HG02763 (cell line): ENCODE measurements around the gene NAA20.

Experiments used
- ATAC-seq: cut with Tn5 transposase; IDR thresholded peaks from one replicate; pipeline ENCODE4 v1.9.1; 2021; ENCODE audit warnings: mild to moderate bottlenecking, moderate library complexity; ENCODE audit not compliant: unreplicated experiment

The NAA20 gene

DNA sequence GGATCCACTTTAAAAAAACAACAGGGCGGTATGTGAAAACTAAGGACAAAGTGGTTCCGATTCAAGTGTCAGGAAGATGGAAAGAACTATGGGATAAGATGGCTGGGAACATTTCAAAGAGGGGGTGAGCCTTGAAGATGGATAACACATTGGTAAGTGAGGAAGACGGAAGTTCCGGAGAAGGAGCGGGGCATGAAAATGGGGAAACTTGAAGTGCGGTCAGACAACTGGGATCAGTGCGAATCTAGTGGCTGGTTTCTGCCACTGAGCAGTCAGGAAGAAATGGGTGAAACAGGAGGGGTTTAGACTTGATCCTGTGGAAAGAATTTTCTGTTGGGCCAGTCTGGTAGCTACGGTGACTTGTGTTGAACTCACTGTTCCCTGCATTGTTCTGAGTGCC is 1.2 kb downstream of the NAA20 start:
- no peak for ATAC-seq

DNA sequence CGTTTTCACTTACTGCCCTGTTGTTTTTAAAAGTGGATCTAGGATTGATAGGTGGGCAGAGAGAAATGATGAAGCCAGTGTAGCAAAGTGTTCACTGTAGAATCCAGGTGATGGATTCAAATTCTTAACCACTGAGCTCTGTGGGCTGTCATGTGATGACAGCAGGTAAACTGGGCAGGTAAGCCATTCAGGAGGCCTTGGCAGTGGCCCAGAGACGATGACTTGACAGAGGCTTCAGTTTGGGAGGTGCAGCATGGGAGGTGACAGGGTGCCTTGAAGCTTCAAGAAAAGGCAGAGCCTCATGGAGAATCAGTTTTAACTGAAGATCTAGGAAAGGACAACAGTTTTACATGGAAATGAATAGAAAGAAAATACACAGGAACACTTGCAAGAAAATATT is 2.0 kb downstream of the NAA20 start:
- ATAC-seq, result no peak

DNA sequence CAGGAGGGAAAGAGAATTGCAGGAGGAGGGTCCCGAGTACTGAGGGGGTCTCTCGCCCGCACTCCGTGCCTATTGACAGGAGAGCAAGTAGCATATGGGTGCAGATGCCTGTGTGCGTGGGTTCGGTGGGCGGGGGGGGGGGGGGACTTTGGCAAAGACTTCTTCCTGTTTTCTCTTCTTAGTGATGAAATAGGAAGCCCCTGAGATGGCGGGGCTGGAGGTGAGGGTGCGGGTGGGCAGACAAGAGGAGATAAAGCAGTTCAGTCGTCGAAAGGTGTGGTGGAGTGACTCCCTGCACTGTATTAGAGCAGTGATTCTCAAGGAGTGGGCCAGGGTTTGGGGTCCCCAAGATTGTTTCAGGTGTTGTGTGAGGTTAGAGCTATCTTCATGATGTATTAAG is 3.7 kb downstream of the NAA20 start:
- no peak for ATAC-seq

DNA sequence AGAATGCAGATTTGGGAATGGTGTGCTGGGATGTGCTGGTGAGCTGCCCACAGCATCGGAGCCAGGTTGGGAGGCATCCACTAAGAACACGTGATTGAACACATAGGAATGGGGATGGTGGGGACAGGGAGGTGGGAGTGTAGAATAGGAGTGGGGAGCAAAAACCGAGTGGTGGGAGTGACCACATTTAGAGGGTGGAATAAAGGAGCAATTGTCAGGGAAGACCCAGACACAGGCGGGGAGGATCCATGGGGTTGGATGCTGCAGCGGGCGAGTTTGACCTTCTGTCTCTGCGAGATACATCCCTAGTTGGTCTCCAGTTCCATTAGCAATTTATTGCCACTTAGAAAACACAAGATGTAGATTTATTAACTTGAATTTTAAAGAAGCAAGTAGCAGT is 4.7 kb downstream of the NAA20 start:
- ATAC-seq, result no peak

DNA sequence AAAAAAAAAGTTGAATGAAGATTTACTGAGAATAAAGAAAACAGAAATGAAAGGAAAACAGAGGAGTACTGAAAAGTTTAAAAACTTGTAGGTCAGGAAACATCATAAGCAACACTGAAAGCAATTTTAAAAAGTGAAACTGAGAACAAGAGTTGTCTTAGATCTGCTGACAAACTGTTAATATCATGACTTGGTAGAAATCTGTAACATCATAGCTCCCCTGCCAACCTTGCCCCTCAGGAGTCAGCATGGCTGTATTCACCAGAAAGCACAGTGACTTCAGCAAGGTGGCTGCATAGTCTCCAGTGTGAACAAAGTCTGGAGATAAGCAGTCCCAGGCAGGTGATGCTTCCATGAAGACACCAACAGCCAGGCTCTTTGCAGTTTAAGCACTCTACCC is 5.3 kb downstream of the NAA20 start:
- ATAC-seq, result no peak

DNA sequence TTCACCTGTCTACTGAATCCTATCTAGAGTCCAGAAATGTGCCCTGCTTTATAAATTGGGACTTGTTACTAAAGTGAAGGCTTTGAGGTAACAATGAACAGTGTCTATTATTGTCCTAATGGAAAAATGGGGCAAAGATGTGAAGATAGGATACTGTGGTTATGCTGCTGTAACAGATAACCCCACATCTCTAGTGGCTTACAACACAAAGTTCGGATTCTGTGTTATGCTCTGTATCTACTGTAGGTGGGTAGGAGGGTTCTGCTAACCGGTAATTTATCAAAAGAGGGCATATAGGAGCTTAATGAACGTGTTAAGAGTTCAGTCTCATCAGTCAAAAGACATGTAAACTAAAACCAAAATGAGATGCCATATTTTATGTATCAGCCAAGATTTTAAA is 6.2 kb downstream of the NAA20 start:
- ATAC-seq, result no peak

DNA sequence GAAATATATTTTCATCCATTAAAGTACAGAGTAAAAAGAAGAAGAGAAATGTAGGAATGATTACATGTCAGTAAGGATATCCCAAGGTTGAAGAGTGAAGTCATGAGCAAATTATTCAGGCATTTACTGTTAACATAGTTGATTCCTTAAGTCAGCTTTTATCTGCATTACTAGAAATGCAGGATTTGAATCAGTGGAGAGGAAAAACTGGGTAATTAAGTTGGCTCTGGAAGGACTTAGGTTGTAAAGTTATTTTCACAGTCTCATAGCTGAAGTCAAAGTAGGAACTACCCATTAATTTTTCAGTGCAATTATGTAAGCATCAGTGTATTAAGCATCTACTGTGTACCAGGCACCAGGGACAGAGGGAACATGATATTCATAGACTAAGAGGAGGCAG is 7.8 kb downstream of the NAA20 start:
- no peak for ATAC-seq

DNA sequence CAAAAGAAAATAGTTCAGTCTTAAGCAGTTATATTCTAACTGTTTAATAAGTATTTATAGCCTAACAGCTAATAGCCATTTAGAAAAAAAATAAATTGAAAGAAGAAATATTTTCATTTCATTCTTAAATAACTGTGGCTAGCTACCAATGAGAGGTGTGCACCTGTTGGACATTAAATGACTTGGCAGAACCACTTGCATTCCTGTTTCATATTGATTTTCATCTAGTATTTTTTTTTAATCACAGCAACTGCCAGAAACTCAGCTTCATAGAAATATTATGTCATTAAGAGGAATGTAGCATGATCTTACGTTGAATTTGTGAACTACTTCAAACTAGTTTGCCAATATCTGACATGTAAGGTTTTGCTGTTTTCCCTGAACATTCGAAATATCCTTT is 10.1 kb downstream of the NAA20 start:
- no peak for ATAC-seq

DNA sequence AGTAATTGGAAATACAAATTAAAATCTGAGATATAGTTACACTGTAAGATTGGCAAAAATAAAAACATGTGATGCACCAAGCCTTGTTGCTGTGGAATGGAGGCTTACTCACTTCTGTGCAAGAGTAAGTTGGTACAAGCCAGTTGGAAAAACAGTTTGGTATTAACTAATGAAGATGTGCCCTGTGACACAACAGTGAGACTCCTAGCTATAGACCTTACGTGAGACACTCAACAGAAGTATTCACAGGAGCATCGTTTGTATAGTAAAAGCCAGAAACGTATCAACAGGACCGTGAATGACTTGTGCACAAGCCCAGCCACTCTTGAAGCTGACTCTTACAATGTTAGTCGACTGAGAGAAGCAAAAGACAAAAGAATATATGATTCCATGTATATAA is 14.6 kb downstream of the NAA20 start:
- ATAC-seq, result no peak

DNA sequence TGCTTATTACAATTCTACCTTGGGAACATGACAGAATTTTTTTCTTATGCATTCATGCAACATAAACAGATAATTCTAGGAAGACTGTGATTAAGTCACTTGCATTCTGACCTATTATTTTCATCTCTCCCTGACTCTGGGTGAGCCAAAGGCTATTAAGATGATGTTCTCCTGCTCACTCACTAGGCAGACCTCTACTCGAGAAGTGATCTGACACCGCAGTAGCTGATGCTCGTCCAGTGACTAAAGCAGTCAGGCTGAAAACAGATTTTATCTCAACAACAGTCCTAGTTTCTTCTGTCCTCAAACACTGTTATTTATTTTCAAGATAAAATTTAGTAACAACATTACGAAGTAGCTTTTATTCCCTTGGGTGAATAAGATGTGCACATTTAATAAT is 17.3 kb downstream of the NAA20 start:
- ATAC-seq, result no peak

DNA sequence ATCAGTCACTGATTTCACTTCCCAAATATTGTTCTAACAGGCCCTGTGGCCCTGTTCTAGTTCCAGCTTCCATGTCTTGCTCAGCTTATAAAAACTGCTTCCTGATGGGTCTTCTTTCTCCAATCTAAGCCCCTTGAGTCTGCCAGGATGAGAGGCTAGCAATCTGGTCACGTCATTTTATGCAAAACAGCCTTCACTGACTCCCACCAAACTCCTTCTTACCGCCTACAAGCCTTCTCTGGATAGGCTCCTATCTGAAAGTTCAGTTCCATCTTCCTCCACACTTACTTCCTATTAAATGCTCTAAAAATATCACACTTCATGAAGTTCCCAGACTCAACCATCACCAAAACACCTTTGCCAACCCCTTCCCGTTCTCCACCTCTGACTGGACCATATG is 19.6 kb downstream of the NAA20 start:
- ATAC-seq, result no peak

DNA sequence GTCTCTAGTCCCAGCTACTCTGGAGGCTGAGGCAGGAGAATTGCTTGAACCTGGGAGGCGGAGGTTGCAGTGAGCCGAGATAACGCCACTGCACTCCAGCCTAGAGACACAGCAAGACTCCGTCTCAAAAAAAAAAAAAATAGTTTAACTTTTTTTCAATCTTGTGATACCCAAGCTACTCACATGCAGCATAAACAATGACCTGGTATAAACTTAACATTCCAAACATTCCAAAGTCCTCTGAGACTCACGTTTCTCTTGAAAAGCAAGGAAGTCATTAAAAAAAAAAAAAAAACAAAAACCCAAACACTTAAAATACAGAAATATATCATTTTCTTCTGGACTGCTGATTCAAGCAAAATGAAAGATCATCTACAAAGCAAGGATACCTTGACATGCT is 20.8 kb downstream of the NAA20 start:
- ATAC-seq, result no peak

DNA sequence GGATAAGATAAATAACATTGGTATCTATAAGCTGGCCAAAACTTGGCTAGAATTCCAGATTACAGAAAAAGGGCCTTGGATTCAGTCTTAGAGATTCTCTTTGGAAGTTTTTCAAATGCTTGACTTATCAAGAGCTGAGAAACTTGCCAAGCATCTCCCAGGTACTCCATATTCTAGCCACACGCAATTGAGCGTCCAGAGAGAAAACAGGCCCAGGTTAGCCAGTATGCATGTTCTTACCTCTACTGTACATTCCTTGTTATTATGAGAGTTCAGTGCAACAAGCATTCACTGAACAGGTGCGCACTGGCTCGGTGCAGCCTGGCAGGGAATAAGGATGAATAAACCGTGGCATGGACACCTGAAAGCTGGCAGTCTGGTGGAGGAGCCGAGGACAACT is 21.4 kb downstream of the NAA20 start:
- no peak for ATAC-seq

DNA sequence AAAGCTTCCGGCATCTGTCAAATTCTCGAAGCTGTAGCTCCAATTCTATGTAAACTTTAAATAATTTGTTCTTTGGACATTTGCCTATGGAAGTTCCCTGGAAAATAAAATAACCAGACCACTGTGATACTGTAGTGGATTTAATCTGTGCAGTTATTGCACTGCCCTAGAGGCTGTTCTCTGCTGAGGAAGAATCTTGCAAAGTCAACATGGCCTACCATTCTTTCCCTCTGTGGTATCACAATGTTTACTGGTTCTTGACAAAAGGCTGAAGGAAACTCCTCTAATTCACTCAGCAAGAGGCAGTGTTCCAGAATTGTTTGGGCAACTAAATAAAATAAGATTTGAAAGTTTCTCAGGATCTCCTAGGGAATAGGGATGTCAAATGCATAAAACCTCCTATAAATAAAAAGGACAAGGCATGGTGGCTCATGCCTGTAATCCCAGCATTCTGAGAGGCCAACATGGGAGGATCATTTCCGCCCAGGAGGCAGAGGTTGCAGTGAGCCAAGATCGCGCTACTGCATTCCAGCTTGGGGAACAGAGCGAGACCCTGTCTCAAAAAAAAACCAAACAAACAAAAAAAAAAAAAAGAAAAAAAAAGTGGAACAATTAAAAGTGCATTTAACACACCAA is 22.7 kb downstream of the NAA20 start:
- ATAC-seq, result no peak

DNA sequence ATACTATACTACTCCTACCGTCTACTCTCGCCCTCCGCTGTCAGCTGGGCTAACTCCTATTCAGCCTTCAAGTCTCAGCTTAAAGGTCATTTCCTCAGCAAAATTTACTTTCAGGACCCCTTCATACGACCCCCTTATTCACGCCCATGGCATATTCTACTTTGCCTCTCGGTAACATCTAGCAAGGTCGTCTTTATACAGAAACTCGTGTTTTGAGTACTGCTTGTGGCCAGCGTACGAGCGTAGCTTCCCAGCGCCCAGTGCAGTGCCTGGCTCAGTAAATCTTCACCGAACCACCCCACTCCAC is 34.6 kb downstream of the NAA20 start:
- ATAC-seq, result no peak

DNA sequence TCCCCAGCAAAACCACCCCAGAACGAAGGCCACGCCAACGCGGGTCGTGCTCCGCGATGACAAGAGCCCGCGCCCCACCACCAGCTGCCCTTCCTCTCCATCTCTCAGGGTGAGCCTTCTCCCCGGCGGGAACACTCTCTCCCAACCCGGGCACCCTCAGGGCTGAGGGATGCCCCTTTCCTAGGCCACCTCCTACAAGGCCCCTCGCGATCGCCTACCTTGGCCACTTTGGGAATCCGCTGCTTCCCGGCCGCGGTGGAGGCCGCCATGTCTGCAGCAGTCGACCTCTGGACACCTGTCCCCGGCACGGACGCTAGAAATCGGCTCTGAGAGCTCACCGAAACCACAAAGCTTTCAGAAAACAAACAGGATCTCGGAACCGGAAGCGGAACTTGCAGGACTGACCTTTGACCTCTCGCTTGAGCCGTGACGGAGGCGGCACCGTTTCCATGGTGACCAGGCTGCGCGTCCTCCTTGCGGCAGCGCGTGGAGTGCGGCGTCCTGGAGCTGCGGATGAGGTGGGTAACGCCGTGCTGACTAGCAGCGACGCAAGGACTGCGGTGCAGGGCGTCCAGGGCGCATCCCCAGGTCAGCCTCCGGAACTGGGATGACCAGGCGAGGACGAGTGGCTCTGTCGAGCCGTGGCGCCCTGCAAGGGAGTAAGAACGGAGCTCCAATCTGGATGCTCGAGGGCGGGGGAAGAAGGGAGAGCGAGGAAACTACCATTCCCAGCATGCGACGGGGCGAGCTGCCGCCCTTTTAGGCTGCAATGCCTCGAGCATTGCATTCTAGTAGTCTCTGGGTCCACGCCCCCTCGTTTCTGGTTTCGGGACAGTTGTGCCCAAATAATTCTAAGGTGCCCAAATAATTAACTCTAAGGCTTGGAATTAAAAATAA is 35.2 kb downstream of the NAA20 start, which contains the start of the genes CFAP61 and CRNKL1:
TSS of gene CFAP61 (plus strand) at position 459 of the 897 bp plus-strand sequence. CDS start 4,122 bp downstream, outside the sequence.
TSS of gene CRNKL1 (minus strand) at position 393 of the 897 bp plus-strand sequence. CDS start at position 269, 124 bp downstream.
- peak; percentile 90 for ATAC-seq

DNA sequence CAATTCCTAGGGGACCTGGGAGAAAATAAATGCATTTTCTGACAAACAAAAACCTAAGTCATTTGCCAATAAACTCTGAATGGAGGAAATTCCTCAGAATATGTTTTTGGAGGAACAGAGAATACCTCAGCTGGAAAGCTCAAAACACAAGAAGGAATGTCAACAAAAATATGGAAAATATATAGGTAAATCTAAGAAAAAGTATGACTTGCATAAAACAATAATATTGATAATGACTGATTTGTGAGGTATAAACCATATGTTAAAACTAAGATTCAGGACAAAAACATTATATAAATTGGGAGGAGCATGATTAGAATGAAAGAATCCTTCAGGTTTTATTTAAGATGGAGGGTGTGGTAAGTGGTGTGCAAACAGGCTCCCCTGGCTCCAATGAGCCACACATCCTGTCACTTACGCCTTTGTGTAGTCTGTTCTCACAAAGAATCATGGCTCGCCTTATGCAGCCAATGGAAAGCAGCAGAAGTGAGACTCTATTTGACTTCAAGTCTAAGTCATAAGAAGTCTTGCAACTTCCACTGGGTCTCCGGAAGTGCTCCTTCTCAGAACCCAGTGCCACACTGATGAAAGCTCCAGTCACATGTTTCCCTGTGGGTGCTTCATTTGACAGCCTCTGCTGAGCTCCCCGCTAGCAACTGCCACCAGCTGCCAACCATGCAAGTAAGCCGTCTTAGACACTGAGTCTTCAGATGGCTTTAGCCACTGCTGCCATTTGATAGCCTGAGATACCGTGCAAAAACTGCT is 43.3 kb downstream of the NAA20 start:
- ATAC-seq, result no peak

DNA sequence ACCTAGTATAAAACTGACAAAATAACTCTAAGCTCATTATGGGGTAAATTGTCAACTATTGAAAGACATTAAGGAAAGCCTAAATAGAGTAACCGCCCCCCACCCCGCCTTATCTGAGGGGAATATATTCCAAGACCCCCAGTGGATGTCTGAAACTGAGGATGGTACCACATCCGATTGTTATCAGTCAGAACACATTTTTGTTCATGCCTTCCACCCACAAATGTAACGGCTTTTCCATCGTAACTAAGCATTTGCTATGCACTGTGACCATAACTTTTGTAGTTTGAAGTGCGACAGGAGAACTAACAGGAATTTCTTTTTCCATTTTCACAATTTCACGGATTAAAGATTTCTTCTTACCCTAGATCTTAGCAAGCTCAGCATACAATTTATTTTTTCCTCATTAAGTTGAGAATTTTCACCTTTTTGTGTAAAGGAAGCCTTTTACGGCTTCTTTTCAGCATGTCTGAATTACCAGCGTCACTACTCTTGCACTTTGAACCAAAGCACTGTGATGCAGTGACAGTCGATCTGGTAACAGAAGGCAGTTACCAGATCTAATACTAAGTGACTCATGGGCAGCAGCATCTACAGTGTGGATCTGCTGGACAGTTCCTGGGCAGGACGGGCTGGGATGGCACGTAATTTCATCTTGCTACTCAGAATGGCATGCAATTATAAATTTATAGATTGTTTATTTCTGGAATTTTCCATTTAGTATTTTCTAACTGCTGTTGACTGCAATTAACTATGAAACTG is 47.0 kb downstream of the NAA20 start:
- ATAC-seq, result no peak

DNA sequence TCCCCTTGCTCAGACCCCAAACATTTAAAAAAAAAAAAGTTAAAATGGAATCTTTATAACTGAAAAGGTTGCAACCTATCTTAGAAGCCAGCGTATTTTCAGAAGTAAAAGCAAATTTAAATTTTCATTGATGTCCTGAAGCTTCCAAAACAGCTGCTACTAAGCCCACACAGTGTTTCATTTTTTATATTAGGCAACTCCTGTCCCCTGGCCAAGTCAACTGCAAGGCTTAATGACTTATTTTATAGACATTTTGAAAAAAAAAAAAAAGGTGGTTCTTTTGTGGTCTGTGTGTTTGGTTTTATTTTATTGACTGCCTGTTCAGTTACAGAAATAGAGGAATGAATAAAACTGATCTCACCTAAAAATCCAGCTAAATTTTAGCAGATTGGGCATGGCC is 48.2 kb downstream of the NAA20 start:
- ATAC-seq, result no peak

DNA sequence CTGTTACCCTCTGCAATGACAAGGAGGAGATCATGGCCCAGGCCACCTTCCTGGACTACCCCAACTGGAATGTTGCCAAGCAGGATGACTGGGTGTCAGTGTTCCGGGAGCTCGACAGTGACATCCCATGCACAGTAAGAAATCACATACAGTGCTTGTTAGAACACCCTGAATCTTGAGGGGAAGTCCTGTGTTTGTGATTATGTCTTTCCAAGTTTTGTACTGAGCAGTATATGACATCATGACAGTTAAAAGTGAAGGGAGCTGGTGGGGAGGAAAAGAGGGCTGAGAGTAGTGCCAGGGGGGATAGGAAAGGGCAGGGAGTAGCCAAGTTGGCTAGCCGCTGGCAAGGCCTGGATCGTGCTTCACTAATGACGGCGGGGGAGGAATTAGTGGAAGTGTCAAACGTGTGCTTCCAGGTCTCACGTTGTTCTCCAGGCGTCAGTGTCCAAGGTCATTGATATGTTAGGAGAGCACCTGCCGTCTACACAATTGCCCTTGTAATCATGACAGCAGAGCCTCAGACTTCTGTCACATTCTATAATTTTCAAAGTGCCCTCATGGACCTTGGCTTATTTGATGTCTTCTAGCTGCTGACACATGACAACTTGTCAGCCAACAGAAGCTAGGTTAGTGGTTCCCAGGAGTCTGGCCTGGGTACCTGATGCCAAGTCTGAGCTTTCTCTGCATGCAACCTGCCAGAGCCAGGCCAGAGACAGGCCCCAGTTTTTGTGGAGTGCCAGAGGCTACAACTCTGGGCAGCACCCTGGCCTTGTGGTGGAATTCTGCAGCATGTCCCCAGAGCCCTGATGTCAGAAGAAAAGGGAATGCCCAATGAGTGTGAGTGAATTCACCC is 53.9 kb downstream of the NAA20 start:
- no peak for ATAC-seq
